HEK293 (cell line): ENCODE data around the gene ARHGAP22.

Experiments used
- CTCF ChIA-PET: fragments of 350-600 bp; formaldehyde crosslinking; extraction: SDS; loops from one replicate; lab custom pipeline; 2021; ENCODE audit warnings: antibody characterized with exemption; lab: Yijun Ruan, JAX
- POLR2A ChIA-PET: fragments of 300-600 bp; formaldehyde crosslinking; extraction: SDS; loops from one replicate; lab custom pipeline; 2020; ENCODE audit warnings: antibody characterized with exemption, inconsistent platforms; lab: Yijun Ruan, JAX
- H3K27ac ChIP-seq: fragments of 200-500 bp; sonication (Bioruptor generic); 2 replicates; pipeline ENCODE4 v1.5.1; 2014; ENCODE audit warnings: low read depth, low read length, control low read depth, inconsistent platforms; ENCODE audit errors: extremely low read depth
- H3K36me3 ChIP-seq, 2 experiments: fragments of 200-500 bp in 1 of 2; sonication (Bioruptor generic) in 1 of 2; 1 replicate in 1 of 2; 2 replicates in 1 of 2; pipeline ENCODE4 v1.5.1; 2014 to 2017; ENCODE audit warnings: inconsistent platforms in 2 of 2, low read length in 2 of 2; ENCODE audit not compliant: control insufficient read depth in 2 of 2, insufficient read depth in 1 of 2
- H3K4me1 ChIP-seq: fragments of 200-500 bp; sonication (Bioruptor generic); 2 replicates; pipeline ENCODE4 v1.5.1; 2014; ENCODE audit warnings: mild to moderate bottlenecking, low read length, inconsistent platforms; ENCODE audit not compliant: control insufficient read depth, insufficient read depth
- H3K4me3 ChIP-seq: 2 replicates; pipeline ENCODE4 v1.5.1; 2011; ENCODE audit warnings: low read depth, mild to moderate bottlenecking, control low read depth, low read length, moderate library complexity
- H3K9me3 ChIP-seq: fragments of 200-500 bp; sonication (Bioruptor generic); 2 replicates; pipeline ENCODE4 v1.5.1; 2014; ENCODE audit warnings: low read depth, low read length, inconsistent platforms; ENCODE audit not compliant: control insufficient read depth, insufficient read depth
- IKZF3 ChIP-seq: fragments of 450-650 bp; IDR thresholded peaks from 2 replicates; pipeline ENCODE4 v1.5.0; 2018; ENCODE audit warnings: missing biosample characterization, mild to moderate bottlenecking, missing genetic modification characterization, moderate library complexity
- KLF8 ChIP-seq: fragments of 450-650 bp; formaldehyde crosslinking; IDR thresholded peaks from 2 replicates; pipeline ENCODE4 v1.5.1; 2016; ENCODE audit warnings: missing biosample characterization, missing genetic modification characterization
- MZF1 ChIP-seq: fragments of 450-650 bp; formaldehyde crosslinking; IDR thresholded peaks from 2 replicates; pipeline ENCODE4 v1.5.1; 2017; ENCODE audit warnings: missing biosample characterization, missing genetic modification characterization, borderline replicate concordance
- WT1 ChIP-seq: fragments of 450-650 bp; formaldehyde crosslinking; IDR thresholded peaks from 2 replicates; pipeline ENCODE4 v1.5.1; 2016; ENCODE audit warnings: missing biosample characterization, missing genetic modification characterization
- YY2 ChIP-seq: fragments of 450-650 bp; formaldehyde crosslinking; IDR thresholded peaks from 2 replicates; pipeline ENCODE4 v1.5.1; 2016; ENCODE audit warnings: missing biosample characterization, missing genetic modification characterization
- ZBTB8A ChIP-seq: fragments of 450-650 bp; formaldehyde crosslinking; IDR thresholded peaks from 2 replicates; pipeline ENCODE4 v1.5.1; 2016; ENCODE audit warnings: missing biosample characterization, missing genetic modification characterization
- ZFHX2 ChIP-seq: fragments of 450-650 bp; formaldehyde crosslinking; conservative IDR thresholded peaks from 2 replicates; pipeline ENCODE4 v1.5.1; 2016; ENCODE audit warnings: missing biosample characterization, missing genetic modification characterization
- ZFP69B ChIP-seq: fragments of 450-650 bp; formaldehyde crosslinking; IDR thresholded peaks from 2 replicates; pipeline ENCODE4 v1.5.1; 2016; ENCODE audit warnings: missing biosample characterization, missing genetic modification characterization
- ZIC2 ChIP-seq: fragments of 450-650 bp; formaldehyde crosslinking; IDR thresholded peaks from 2 replicates; pipeline ENCODE4 v1.5.1; 2016; ENCODE audit warnings: missing biosample characterization, missing genetic modification characterization
- ZNF112 ChIP-seq: fragments of 450-650 bp; formaldehyde crosslinking; IDR thresholded peaks from 2 replicates; pipeline ENCODE4 v1.5.0; 2017; ENCODE audit warnings: missing biosample characterization, missing genetic modification characterization
- ZNF121 ChIP-seq: fragments of 450-650 bp; formaldehyde crosslinking; IDR thresholded peaks from 2 replicates; pipeline ENCODE4 v1.5.1; 2016; ENCODE audit warnings: missing biosample characterization, missing genetic modification characterization
- ZNF138 ChIP-seq: fragments of 450-650 bp; formaldehyde crosslinking; IDR thresholded peaks from 2 replicates; pipeline ENCODE4 v1.5.1; 2016; ENCODE audit warnings: missing biosample characterization, missing genetic modification characterization, borderline replicate concordance
- ZNF202 ChIP-seq: fragments of 450-650 bp; formaldehyde crosslinking; IDR thresholded peaks from 2 replicates; pipeline ENCODE4 v1.5.1; 2016; ENCODE audit warnings: missing biosample characterization, missing genetic modification characterization, borderline replicate concordance
- ZNF221 ChIP-seq: fragments of 450-650 bp; formaldehyde crosslinking; IDR thresholded peaks from 2 replicates; pipeline ENCODE4 v1.5.1; 2017; ENCODE audit warnings: missing biosample characterization, missing genetic modification characterization, borderline replicate concordance
- ZNF239 ChIP-seq: fragments of 450-650 bp; formaldehyde crosslinking; IDR thresholded peaks from 2 replicates; pipeline ENCODE4 v1.5.1; 2016; ENCODE audit warnings: missing biosample characterization, missing genetic modification characterization
- ZNF274 ChIP-seq, 2 experiments: fragments of 200-500 bp in 1 of 2; fragments of 450-650 bp in 1 of 2; sonication (Bioruptor generic) in 1 of 2; formaldehyde crosslinking in 1 of 2; IDR thresholded peaks; 2 replicates each; pipeline versions ENCODE4 v1.5.1 to v1.6.1; 2014 to 2016; ENCODE audit warnings: borderline replicate concordance in 1 of 2, inconsistent platforms in 1 of 2, low read length in 1 of 2, missing biosample characterization in 1 of 2, missing genetic modification characterization in 1 of 2
- ZNF292 ChIP-seq: fragments of 450-650 bp; formaldehyde crosslinking; IDR thresholded peaks from 2 replicates; pipeline ENCODE4 v1.5.1; 2016; ENCODE audit warnings: low read depth, missing biosample characterization, missing genetic modification characterization, borderline replicate concordance
- ZNF354C ChIP-seq: fragments of 450-650 bp; formaldehyde crosslinking; IDR thresholded peaks from 2 replicates; pipeline ENCODE4 v1.5.1; 2016; ENCODE audit warnings: missing biosample characterization, missing genetic modification characterization, low read depth, borderline replicate concordance
- ZNF521 ChIP-seq: fragments of 450-650 bp; formaldehyde crosslinking; IDR thresholded peaks from 2 replicates; pipeline ENCODE4 v1.5.1; 2017; ENCODE audit warnings: missing biosample characterization, mild to moderate bottlenecking, missing genetic modification characterization
- ZNF544 ChIP-seq: fragments of 450-650 bp; formaldehyde crosslinking; IDR thresholded peaks from 2 replicates; pipeline ENCODE4 v1.5.0; 2017; ENCODE audit warnings: missing biosample characterization, missing genetic modification characterization
- ZNF600 ChIP-seq: fragments of 450-650 bp; formaldehyde crosslinking; IDR thresholded peaks from 2 replicates; pipeline ENCODE4 v1.5.1; 2016; ENCODE audit warnings: missing biosample characterization, missing genetic modification characterization
- ZNF660 ChIP-seq: fragments of 450-650 bp; IDR thresholded peaks from 2 replicates; pipeline ENCODE4 v1.5.1; 2018; ENCODE audit warnings: missing biosample characterization, mild to moderate bottlenecking, missing genetic modification characterization
- ZNF670 ChIP-seq: fragments of 450-650 bp; formaldehyde crosslinking; IDR thresholded peaks from 2 replicates; pipeline ENCODE4 v1.5.1; 2016; ENCODE audit warnings: missing biosample characterization, missing genetic modification characterization, low read depth
- ZNF677 ChIP-seq: fragments of 450-650 bp; IDR thresholded peaks from 2 replicates; pipeline ENCODE4 v1.5.0; 2018; ENCODE audit warnings: missing biosample characterization, mild to moderate bottlenecking, missing genetic modification characterization, moderate library complexity
- ZNF791 ChIP-seq: fragments of 450-650 bp; formaldehyde crosslinking; IDR thresholded peaks from 2 replicates; pipeline ENCODE4 v1.5.1; 2016; ENCODE audit warnings: missing biosample characterization, missing genetic modification characterization
- TF ChIP-seq, protein P1 (sequence below): fragments of 450-650 bp; formaldehyde crosslinking; IDR thresholded peaks from 2 replicates; pipeline ENCODE4 v1.5.1; 2017; ENCODE audit warnings: missing biosample characterization, missing genetic modification characterization
- TF ChIP-seq, protein P2 (sequence below): fragments of 450-650 bp; formaldehyde crosslinking; IDR thresholded peaks from 2 replicates; pipeline ENCODE4 v1.5.1; 2016; ENCODE audit warnings: missing biosample characterization, missing genetic modification characterization
- TF ChIP-seq, protein P3 (sequence below): fragments of 450-650 bp; formaldehyde crosslinking; IDR thresholded peaks from 2 replicates; pipeline ENCODE4 v1.5.1; 2016; ENCODE audit warnings: missing biosample characterization, missing genetic modification characterization, low read depth
- TF ChIP-seq, protein P4 (sequence below): fragments of 450-650 bp; formaldehyde crosslinking; IDR thresholded peaks from 2 replicates; pipeline ENCODE4 v1.5.1; 2017; ENCODE audit warnings: missing biosample characterization, missing genetic modification characterization
- TF ChIP-seq, protein P5 (sequence below): fragments of 450-650 bp; formaldehyde crosslinking; IDR thresholded peaks from 2 replicates; pipeline ENCODE4 v1.5.1; 2017; ENCODE audit warnings: missing biosample characterization, missing genetic modification characterization

ARHGAP22 gene

DNA sequence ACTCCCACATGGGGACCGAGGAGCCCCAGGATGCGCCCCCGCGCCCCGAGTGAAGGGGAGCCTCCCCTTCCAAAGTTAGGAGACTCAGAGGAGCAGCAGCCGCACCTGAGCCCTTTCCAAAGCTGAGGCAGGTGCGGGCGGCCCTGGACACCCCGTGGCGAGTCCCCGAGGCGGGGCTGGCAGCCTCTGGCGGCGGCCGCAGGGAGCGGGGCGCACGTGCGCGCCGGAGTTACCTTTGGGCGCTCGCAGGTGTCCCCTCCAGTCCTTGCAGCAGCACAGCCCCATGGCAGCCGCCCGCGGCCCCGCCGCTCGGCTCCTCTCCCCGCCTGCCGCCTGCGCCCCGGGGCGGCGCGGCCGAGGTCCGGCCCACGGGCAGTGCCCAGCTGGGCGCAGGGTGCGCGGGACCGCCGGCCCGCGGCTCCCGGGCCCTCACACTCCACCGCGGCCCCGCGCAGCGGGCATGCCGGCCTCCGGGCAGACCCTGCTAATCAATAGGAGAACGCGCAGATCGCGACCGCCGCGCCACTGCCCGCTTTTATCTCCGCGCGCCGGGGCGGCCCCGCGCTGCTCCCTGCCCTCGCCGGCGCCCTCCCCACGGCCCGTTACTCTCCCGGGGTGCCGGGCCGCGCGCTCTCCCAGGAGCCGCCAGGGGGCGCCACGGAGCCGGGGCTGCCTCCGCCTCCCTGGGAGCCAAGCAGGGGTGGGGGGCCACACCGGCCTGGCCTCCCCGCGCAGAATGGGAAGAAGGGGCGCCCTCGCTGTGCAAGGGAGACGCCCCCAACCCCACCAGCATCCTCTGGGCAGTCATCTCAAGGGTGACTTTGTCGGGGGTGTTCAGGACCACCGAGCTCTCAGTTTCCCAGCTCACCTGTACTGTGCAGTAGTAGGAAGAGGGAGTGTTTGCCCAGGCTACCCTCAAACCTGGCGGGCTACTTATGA is 80.8 kb downstream of the ARHGAP22 start:
- H3K9me3 ChIP-seq: no peaks in the 10 kb centered on the region
- CTCF ChIA-PET: interaction anchor here (0.6 to 2.2 kb wide), 28 partner anchors 8 to 451 kb away, joined by 3 to 16 read pairs (median 4); no protein-coding TSS in a partner anchor
- peak overlapping the region; percentile 54; the same call in 1 of the 2 replicates for H3K27ac ChIP-seq
- H3K4me3 ChIP-seq: peak overlapping the region; percentile 51
- POLR2A ChIA-PET: interaction anchor here (1.4 kb wide), 1 partner anchor 16 kb away, joined by 4 read pairs; no protein-coding TSS in a partner anchor
- no peaks in the 10 kb centered on the region for H3K4me1 ChIP-seq
- H3K36me3 ChIP-seq: no peaks in the 10 kb centered on the region
- TF ChIP-seq ZIC2 (tag by site-specific recombination) (peak; percentile 14; the same call in 1 of the 2 replicates), ZNF354C (tag by site-specific recombination) (no peak), YY2 (tag by site-specific recombination) (no peak), ZNF600 (no peak), ZNF292 (no peak), ZNF202 (tag by site-specific recombination) (no peak), ZNF791 (tag by site-specific recombination) (no peak), KLF8 (tag by site-specific recombination) (peak; percentile 47; the same call in 1 of the 2 replicates), ZNF274 (IDR thresholded peaks at IDR 0.05; ENCODE audit: low read length) (no peak), ZNF274 (tag by site-specific recombination; IDR thresholded peaks at IDR 0.05; ENCODE audit: borderline replicate concordance) (no peak), ZNF670 (tag by site-specific recombination) (no peak), ZNF660 (tag by site-specific recombination) (peak; percentile 89), ZNF138 (tag by site-specific recombination) (no peak), ZFHX2 (tag by site-specific recombination) (peak; percentile 49; the same call in 1 of the 2 replicates), ZNF112 (no peak), ZNF121 (tag by site-specific recombination) (no peak), ZNF521 (tag by site-specific recombination) (no peak), MZF1 (tag by site-specific recombination) (no peak), ZNF221 (no peak), ZFP69B (tag by site-specific recombination) (no peak), ZNF239 (tag by site-specific recombination) (no peak), ZNF544 (no peak), IKZF3 (tag by site-specific recombination) (no peak), WT1 (tag by site-specific recombination) (no peak), ZBTB8A (peak; percentile 19; the same call in 1 of the 2 replicates), ZNF677 (tag by site-specific recombination) (no peak)
- TF ChIP-seq, protein P1, sequence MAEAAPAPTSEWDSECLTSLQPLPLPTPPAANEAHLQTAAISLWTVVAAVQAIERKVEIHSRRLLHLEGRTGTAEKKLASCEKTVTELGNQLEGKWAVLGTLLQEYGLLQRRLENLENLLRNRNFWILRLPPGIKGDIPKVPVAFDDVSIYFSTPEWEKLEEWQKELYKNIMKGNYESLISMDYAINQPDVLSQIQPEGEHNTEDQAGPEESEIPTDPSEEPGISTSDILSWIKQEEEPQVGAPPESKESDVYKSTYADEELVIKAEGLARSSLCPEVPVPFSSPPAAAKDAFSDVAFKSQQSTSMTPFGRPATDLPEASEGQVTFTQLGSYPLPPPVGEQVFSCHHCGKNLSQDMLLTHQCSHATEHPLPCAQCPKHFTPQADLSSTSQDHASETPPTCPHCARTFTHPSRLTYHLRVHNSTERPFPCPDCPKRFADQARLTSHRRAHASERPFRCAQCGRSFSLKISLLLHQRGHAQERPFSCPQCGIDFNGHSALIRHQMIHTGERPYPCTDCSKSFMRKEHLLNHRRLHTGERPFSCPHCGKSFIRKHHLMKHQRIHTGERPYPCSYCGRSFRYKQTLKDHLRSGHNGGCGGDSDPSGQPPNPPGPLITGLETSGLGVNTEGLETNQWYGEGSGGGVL: no peak; the same call in 1 of the 2 replicates
- TF ChIP-seq, protein P2, sequence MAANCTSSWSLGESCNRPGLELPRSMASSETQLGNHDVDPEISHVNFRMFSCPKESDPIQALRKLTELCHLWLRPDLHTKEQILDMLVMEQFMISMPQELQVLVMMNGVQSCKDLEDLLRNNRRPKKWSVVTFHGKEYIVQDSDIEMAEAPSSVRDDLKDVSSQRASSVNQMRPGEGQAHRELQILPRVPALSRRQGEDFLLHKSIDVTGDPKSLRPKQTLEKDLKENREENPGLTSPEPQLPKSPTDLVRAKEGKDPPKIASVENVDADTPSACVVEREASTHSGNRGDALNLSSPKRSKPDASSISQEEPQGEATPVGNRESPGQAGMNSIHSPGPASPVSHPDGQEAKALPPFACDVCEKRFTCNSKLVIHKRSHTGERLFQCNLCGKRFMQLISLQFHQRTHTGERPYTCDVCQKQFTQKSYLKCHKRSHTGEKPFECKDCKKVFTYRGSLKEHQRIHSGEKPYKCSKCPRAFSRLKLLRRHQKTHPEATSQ: no peak
- TF ChIP-seq, protein P3, sequence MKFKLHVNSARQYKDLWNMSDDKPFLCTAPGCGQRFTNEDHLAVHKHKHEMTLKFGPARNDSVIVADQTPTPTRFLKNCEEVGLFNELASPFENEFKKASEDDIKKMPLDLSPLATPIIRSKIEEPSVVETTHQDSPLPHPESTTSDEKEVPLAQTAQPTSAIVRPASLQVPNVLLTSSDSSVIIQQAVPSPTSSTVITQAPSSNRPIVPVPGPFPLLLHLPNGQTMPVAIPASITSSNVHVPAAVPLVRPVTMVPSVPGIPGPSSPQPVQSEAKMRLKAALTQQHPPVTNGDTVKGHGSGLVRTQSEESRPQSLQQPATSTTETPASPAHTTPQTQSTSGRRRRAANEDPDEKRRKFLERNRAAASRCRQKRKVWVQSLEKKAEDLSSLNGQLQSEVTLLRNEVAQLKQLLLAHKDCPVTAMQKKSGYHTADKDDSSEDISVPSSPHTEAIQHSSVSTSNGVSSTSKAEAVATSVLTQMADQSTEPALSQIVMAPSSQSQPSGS (tag by site-specific recombination): no peak
- TF ChIP-seq, protein P4, sequence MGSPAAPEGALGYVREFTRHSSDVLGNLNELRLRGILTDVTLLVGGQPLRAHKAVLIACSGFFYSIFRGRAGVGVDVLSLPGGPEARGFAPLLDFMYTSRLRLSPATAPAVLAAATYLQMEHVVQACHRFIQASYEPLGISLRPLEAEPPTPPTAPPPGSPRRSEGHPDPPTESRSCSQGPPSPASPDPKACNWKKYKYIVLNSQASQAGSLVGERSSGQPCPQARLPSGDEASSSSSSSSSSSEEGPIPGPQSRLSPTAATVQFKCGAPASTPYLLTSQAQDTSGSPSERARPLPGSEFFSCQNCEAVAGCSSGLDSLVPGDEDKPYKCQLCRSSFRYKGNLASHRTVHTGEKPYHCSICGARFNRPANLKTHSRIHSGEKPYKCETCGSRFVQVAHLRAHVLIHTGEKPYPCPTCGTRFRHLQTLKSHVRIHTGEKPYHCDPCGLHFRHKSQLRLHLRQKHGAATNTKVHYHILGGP (tag by site-specific recombination): no peak
- TF ChIP-seq, protein P5, sequence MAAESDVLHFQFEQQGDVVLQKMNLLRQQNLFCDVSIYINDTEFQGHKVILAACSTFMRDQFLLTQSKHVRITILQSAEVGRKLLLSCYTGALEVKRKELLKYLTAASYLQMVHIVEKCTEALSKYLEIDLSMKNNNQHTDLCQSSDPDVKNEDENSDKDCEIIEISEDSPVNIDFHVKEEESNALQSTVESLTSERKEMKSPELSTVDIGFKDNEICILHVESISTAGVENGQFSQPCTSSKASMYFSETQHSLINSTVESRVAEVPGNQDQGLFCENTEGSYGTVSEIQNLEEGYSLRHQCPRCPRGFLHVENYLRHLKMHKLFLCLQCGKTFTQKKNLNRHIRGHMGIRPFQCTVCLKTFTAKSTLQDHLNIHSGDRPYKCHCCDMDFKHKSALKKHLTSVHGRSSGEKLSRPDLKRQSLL (tag by site-specific recombination): no peak
